ENCODE results near the gene UBXN7. TPM values are rescaled to one million over a fixed set of nuclear protein-coding genes. Genes with fewer than 3 reads are reported as not detected.
"Not testable (repeated sequence)": the region's sequence is repeated elsewhere in the genome, so short reads cannot be mapped to it uniquely, and the experiment has no call there.

The UBXN7 gene
- total RNA-seq, 1 donor from 2014 or later, result 54.0 TPM

- H3K9me3 ChIP-seq, result no peaks in the 10 kb centered on the region
- ATAC-seq, result no peak
- H3K4me1 ChIP-seq, result no peaks in the 10 kb centered on the region
- peaks cover 40% of the 10 kb centered on the region for H3K36me3 ChIP-seq
- DNase-seq, result no peak
- TF ChIP-seq CTCF (IDR thresholded peaks at IDR 0.05), result no peak
- no peak overlapping the region for H3K4me3 ChIP-seq
- H3K27ac ChIP-seq, result no peak overlapping the region
- no peaks in the 10 kb centered on the region for H3K27me3 ChIP-seq
- intact Hi-C loops (cut with DNase I), result no loop called here
Measured at GRCh38 chr3:196398782-196399181, 33.4 kb downstream of the UBXN7 start.

- ATAC-seq (no peak), DNase-seq (no peak)
- no peaks in the 10 kb centered on the region for H3K27me3 ChIP-seq
- no peaks in the 10 kb centered on the region for H3K4me1 ChIP-seq
- no peak overlapping the region for H3K27ac ChIP-seq
- intact Hi-C loops (cut with DNase I), result no loop called here
- no peaks in the 10 kb centered on the region for H3K9me3 ChIP-seq
- H3K4me3 ChIP-seq, result no peak overlapping the region
- no peak for TF ChIP-seq CTCF (IDR thresholded peaks at IDR 0.05)
- peaks cover 46% of the 10 kb centered on the region for H3K36me3 ChIP-seq
Measured at GRCh38 chr3:196397941-196398340, 34.3 kb downstream of the UBXN7 start.

- intact Hi-C loops (cut with DNase I), result no loop called here
- Histone ChIP-seq H3K27ac (no peak overlapping the region), H3K4me3 (no peak overlapping the region), H3K9me3 (no peaks in the 10 kb centered on the region), H3K27me3 (no peaks in the 10 kb centered on the region), H3K36me3 (peaks cover 43% of the 10 kb centered on the region), H3K4me1 (no peaks in the 10 kb centered on the region)
- no peak for ATAC-seq
- no peak for DNase-seq
- TF ChIP-seq CTCF (IDR thresholded peaks at IDR 0.05), result no peak
Measured at GRCh38 chr3:196390116-196390515, 42.1 kb downstream of the UBXN7 start.

GRCh38 chr3:196388956-196389355 is 43.3 kb downstream of the UBXN7 start:
- peaks cover 43% of the 10 kb centered on the region for H3K36me3 ChIP-seq
- H3K9me3 ChIP-seq, result no peaks in the 10 kb centered on the region
- ATAC-seq (no peak), DNase-seq (no peak)
- no peaks in the 10 kb centered on the region for H3K4me1 ChIP-seq
- H3K27ac ChIP-seq, result no peak overlapping the region
- no peak overlapping the region for H3K4me3 ChIP-seq
- intact Hi-C loops (cut with DNase I), result no loop called here
- H3K27me3 ChIP-seq, result no peaks in the 10 kb centered on the region
- TF ChIP-seq CTCF (IDR thresholded peaks at IDR 0.05), result no peak

GRCh38 chr3:196387941-196388340 is 44.3 kb downstream of the UBXN7 start:
- H3K27ac ChIP-seq; H3K4me1 ChIP-seq; H3K9me3 ChIP-seq; intact Hi-C loops (cut with DNase I); H3K4me3 ChIP-seq; ATAC-seq; H3K27me3 ChIP-seq; DNase-seq: not testable (repeated sequence)
- H3K36me3 ChIP-seq, result peaks cover 36% of the 10 kb centered on the region

- H3K9me3 ChIP-seq; intact Hi-C loops (cut with DNase I); H3K4me3 ChIP-seq; H3K4me1 ChIP-seq; DNase-seq; H3K27ac ChIP-seq; H3K27me3 ChIP-seq; ATAC-seq: not testable (repeated sequence)
- peaks cover 26% of the 10 kb centered on the region for H3K36me3 ChIP-seq
Measured at GRCh38 chr3:196386797-196387196, 45.4 kb downstream of the UBXN7 start.

- H3K4me3 ChIP-seq; H3K9me3 ChIP-seq; H3K4me1 ChIP-seq; H3K27me3 ChIP-seq; ATAC-seq; intact Hi-C loops (cut with DNase I); H3K27ac ChIP-seq; DNase-seq: not testable (repeated sequence)
- H3K36me3 ChIP-seq, result peaks cover 18% of the 10 kb centered on the region
Measured at GRCh38 chr3:196386034-196386433, 46.2 kb downstream of the UBXN7 start.

GRCh38 chr3:196385446-196385845 is 46.8 kb downstream of the UBXN7 start:
- intact Hi-C loops (cut with DNase I); H3K9me3 ChIP-seq; H3K4me1 ChIP-seq; H3K27me3 ChIP-seq; H3K4me3 ChIP-seq; H3K27ac ChIP-seq; DNase-seq; ATAC-seq: not testable (repeated sequence)
- H3K36me3 ChIP-seq, result peaks cover 16% of the 10 kb centered on the region
